GM23338 (cell line): Measurements from ENCODE around the gene NDUFS4. TPM values are rescaled to one million over a fixed set of nuclear protein-coding genes. Genes with fewer than 3 reads are reported as not detected.

Experiments used
- ATAC-seq: fragments of 200-7000 bp; cut with Tn5 transposase; 3 replicates; pipeline ENCODE4 v1.9.1; 2020
- DNase-seq: peaks from one replicate; pipeline ENCODE4 v3.0.0-alpha.2; 2015; ENCODE audit warnings: low spot score
- H2AFZ ChIP-seq: fragments of 200-600 bp; sonication (generic); 2 replicates; pipeline ENCODE4 v1.8.0; 2016; ENCODE audit warnings: antibody characterized with exemption, mild to moderate bottlenecking, moderate library complexity
- H3F3A ChIP-seq: fragments of 200-600 bp; sonication (generic); replicated peaks from 2 replicates; pipeline ENCODE4 v1.8.0; 2017; ENCODE audit warnings: antibody characterized with exemption, mixed run types, low read depth
- H3K27ac ChIP-seq: fragments of 200-600 bp; sonication (generic); 2 replicates; pipeline ENCODE4 v1.6.1; 2016; ENCODE audit warnings: low read depth
- H3K27me3 ChIP-seq: fragments of 200-600 bp; sonication (generic); 2 replicates; pipeline ENCODE4 v1.8.0; 2016; ENCODE audit warnings: mild to moderate bottlenecking, mixed run types, moderate library complexity; ENCODE audit not compliant: insufficient read depth
- H3K36me3 ChIP-seq: fragments of 200-600 bp; sonication (generic); 2 replicates; pipeline ENCODE4 v1.8.0; 2016; ENCODE audit warnings: mild to moderate bottlenecking; ENCODE audit not compliant: insufficient read depth
- H3K4me1 ChIP-seq: fragments of 200-600 bp; sonication (generic); 2 replicates; pipeline ENCODE4 v1.8.0; 2016; ENCODE audit warnings: mild to moderate bottlenecking, moderate library complexity; ENCODE audit not compliant: insufficient read depth
- H3K4me2 ChIP-seq: fragments of 200-600 bp; sonication (generic); 2 replicates; pipeline ENCODE4 v1.7.1; 2017; ENCODE audit warnings: mixed run types
- H3K4me3 ChIP-seq: fragments of 200-600 bp; sonication (generic); 2 replicates; pipeline ENCODE4 v1.6.1; 2016; ENCODE audit warnings: mixed run types
- H3K79me2 ChIP-seq: fragments of 200-600 bp; sonication (generic); replicated peaks from 2 replicates; pipeline ENCODE4 v1.8.0; 2017; ENCODE audit warnings: mild to moderate bottlenecking; ENCODE audit not compliant: insufficient read depth
- H3K9me2 ChIP-seq: fragments of 200-600 bp; sonication (generic); 2 replicates; pipeline ENCODE4 v1.8.0; 2017; ENCODE audit not compliant: insufficient read depth
- H4K20me1 ChIP-seq: fragments of 200-600 bp; sonication (generic); replicated peaks from 2 replicates; pipeline ENCODE4 v1.8.0; 2017; ENCODE audit warnings: mild to moderate bottlenecking; ENCODE audit not compliant: insufficient read depth
- H3K27ac Mint-ChIP-seq: 2 replicates; pipeline ENCODE4 v1.8.0; 2020; ENCODE audit warnings: inconsistent platforms, mild to moderate bottlenecking, moderate library complexity, mixed read lengths
- H3K27me3 Mint-ChIP-seq: 3 replicates; pipeline ENCODE4 v1.8.0; 2022; ENCODE audit warnings: low read depth, mild to moderate bottlenecking, moderate library complexity, mixed read lengths, inconsistent platforms; ENCODE audit not compliant: insufficient read depth, poor library complexity
- H3K36me3 Mint-ChIP-seq: 3 replicates; pipeline ENCODE4 v1.8.0; 2021; ENCODE audit warnings: low read depth, mild to moderate bottlenecking, inconsistent platforms, moderate library complexity, mixed read lengths
- H3K4me1 Mint-ChIP-seq: 3 replicates; pipeline ENCODE4 v1.8.0; 2020; ENCODE audit warnings: mild to moderate bottlenecking, inconsistent platforms, mixed read lengths
- H3K4me3 Mint-ChIP-seq: 3 replicates; pipeline ENCODE4 v1.8.0; 2021; ENCODE audit warnings: moderate library complexity, mild to moderate bottlenecking, inconsistent platforms, mixed read lengths
- H3K9me3 Mint-ChIP-seq: 3 replicates; pipeline ENCODE4 v1.8.0; 2020; ENCODE audit warnings: moderate library complexity, mild to moderate bottlenecking, inconsistent platforms, mixed read lengths
- EZH2 ChIP-seq: fragments of 200-600 bp; sonication (generic); IDR thresholded peaks from one replicate; pipeline ENCODE4 v1.8.0; 2017; ENCODE audit warnings: antibody characterized with exemption, mild to moderate bottlenecking, low read depth; ENCODE audit not compliant: unreplicated experiment
- ZNF331 ChIP-seq: fragments of 250-450 bp; sonication (Bioruptor Pico); IDR thresholded peaks from 2 replicates; pipeline ENCODE4 v1.5.0; 2020; ENCODE audit warnings: low read depth, mild to moderate bottlenecking, moderate library complexity
- polyA plus RNA-seq: library from polyadenylated mRNA; unstranded; fragments of >200 nt; fragmentation: Nextera tagmentation; extraction: Ambion mirVana; gene quantifications from 2 replicates; pipeline ENCODE4 v1.2.1, GENCODE V29; 2016
- total RNA-seq: library from RNA; depleted of rRNA; stranded (reverse); fragments of >200 nt; shearing (Covaris generic); gene quantifications from 2 replicates; pipeline ENCODE4 v1.2.3, GENCODE V29; 2014
- TF ChIP-seq, protein P1 (sequence below): fragments of 250-450 bp; sonication (Bioruptor Pico); IDR thresholded peaks from 2 replicates; pipeline ENCODE4 v1.5.0; 2020; ENCODE audit warnings: mild to moderate bottlenecking, moderate library complexity
- TF ChIP-seq, protein P2 (sequence below): IDR thresholded peaks from one replicate; pipeline ENCODE4 v1.6.1; 2018; ENCODE audit warnings: antibody characterized with exemption; ENCODE audit not compliant: unreplicated experiment
- TF ChIP-seq, protein P3 (sequence below), 2 experiments: fragments of 200-600 bp in 1 of 2; sonication (generic) in 1 of 2; conservative IDR thresholded peaks; 2 replicates each; pipeline versions ENCODE4 v1.5.1 to v1.6.1; 2016 to 2017; ENCODE audit warnings: antibody characterized with exemption in 2 of 2, low read depth in 2 of 2, mild to moderate bottlenecking in 2 of 2, moderate library complexity in 1 of 2

NDUFS4 gene
- total and polyA plus RNA-seq, 2 experiments from 2014 or later = 65.6 to 151 TPM

DNA sequence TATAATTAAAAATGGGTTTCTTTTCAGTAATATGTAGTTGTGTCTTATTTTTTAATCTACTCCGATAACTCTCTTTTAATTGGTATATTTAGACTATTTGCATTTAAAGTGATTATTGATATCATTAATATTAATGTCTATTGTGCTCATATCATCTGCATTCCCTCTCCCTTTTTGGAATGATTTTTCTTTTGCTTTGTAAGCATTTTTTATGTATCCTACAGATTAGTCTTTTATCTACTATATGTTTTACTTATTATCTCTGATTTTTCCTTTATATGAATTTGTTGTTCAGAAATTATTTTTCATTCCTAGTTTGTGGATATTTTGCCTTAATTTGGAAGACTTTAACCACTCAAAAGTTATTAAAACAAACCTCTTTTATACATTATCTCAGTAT is 34.0 kb downstream of the NDUFS4 start (continued):
- TF ChIP-seq, protein P1, sequence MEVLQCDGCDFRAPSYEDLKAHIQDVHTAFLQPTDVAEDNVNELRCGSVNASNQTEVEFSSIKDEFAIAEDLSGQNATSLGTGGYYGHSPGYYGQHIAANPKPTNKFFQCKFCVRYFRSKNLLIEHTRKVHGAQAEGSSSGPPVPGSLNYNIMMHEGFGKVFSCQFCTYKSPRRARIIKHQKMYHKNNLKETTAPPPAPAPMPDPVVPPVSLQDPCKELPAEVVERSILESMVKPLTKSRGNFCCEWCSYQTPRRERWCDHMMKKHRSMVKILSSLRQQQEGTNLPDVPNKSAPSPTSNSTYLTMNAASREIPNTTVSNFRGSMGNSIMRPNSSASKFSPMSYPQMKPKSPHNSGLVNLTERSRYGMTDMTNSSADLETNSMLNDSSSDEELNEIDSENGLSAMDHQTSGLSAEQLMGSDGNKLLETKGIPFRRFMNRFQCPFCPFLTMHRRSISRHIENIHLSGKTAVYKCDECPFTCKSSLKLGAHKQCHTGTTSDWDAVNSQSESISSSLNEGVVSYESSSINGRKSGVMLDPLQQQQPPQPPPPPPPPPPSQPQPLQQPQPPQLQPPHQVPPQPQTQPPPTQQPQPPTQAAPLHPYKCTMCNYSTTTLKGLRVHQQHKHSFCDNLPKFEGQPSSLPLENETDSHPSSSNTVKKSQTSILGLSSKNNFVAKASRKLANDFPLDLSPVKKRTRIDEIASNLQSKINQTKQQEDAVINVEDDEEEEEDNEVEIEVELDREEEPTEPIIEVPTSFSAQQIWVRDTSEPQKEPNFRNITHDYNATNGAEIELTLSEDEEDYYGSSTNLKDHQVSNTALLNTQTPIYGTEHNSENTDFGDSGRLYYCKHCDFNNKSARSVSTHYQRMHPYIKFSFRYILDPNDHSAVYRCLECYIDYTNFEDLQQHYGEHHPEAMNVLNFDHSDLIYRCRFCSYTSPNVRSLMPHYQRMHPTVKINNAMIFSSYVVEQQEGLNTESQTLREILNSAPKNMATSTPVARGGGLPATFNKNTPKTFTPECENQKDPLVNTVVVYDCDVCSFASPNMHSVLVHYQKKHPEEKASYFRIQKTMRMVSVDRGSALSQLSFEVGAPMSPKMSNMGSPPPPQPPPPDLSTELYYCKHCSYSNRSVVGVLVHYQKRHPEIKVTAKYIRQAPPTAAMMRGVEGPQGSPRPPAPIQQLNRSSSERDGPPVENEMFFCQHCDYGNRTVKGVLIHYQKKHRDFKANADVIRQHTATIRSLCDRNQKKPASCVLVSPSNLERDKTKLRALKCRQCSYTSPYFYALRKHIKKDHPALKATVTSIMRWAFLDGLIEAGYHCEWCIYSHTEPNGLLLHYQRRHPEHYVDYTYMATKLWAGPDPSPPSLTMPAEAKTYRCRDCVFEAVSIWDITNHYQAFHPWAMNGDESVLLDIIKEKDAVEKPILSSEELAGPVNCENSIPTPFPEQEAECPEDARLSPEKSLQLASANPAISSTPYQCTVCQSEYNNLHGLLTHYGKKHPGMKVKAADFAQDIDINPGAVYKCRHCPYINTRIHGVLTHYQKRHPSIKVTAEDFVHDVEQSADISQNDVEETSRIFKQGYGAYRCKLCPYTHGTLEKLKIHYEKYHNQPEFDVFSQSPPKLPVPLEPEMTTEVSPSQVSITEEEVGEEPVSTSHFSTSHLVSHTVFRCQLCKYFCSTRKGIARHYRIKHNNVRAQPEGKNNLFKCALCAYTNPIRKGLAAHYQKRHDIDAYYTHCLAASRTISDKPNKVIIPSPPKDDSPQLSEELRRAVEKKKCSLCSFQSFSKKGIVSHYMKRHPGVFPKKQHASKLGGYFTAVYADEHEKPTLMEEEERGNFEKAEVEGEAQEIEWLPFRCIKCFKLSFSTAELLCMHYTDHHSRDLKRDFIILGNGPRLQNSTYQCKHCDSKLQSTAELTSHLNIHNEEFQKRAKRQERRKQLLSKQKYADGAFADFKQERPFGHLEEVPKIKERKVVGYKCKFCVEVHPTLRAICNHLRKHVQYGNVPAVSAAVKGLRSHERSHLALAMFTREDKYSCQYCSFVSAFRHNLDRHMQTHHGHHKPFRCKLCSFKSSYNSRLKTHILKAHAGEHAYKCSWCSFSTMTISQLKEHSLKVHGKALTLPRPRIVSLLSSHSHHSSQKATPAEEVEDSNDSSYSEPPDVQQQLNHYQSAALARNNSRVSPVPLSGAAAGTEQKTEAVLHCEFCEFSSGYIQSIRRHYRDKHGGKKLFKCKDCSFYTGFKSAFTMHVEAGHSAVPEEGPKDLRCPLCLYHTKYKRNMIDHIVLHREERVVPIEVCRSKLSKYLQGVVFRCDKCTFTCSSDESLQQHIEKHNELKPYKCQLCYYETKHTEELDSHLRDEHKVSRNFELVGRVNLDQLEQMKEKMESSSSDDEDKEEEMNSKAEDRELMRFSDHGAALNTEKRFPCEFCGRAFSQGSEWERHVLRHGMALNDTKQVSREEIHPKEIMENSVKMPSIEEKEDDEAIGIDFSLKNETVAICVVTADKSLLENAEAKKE = no peak
- TF ChIP-seq ZNF331 (CRISPR knock-in tag) = no peak
- TF ChIP-seq, protein P2, sequence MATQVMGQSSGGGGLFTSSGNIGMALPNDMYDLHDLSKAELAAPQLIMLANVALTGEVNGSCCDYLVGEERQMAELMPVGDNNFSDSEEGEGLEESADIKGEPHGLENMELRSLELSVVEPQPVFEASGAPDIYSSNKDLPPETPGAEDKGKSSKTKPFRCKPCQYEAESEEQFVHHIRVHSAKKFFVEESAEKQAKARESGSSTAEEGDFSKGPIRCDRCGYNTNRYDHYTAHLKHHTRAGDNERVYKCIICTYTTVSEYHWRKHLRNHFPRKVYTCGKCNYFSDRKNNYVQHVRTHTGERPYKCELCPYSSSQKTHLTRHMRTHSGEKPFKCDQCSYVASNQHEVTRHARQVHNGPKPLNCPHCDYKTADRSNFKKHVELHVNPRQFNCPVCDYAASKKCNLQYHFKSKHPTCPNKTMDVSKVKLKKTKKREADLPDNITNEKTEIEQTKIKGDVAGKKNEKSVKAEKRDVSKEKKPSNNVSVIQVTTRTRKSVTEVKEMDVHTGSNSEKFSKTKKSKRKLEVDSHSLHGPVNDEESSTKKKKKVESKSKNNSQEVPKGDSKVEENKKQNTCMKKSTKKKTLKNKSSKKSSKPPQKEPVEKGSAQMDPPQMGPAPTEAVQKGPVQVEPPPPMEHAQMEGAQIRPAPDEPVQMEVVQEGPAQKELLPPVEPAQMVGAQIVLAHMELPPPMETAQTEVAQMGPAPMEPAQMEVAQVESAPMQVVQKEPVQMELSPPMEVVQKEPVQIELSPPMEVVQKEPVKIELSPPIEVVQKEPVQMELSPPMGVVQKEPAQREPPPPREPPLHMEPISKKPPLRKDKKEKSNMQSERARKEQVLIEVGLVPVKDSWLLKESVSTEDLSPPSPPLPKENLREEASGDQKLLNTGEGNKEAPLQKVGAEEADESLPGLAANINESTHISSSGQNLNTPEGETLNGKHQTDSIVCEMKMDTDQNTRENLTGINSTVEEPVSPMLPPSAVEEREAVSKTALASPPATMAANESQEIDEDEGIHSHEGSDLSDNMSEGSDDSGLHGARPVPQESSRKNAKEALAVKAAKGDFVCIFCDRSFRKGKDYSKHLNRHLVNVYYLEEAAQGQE = no peak
- no peak for TF ChIP-seq EZH2

DNA sequence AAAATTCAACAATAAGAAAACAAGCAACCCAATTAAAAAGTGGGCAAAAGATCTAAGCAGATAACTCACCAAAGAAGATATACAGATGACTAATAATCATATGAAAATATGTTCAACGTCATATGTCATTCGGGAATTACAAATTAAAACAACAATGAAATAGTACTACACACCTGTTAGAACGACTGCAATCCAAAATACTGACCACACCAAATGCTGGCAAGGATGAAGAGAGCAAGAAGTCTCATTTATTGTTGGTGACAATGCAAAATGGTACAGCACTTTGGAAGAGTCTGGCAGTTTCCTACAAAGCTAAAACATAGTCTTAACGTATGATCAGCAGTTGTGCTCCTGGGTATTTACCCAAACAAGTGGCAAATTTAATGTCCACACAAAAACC is 37.5 kb downstream of the NDUFS4 start:
- no peak for ATAC-seq
- Mint-ChIP-seq H3K4me1 (no peaks in the 10 kb centered on the region), H3K27me3 (no peaks in the 10 kb centered on the region), H3K36me3 (peaks cover 7% of the 10 kb centered on the region; the same call in 2 of the 3 replicates), H3K9me3 (peaks cover 6% of the 10 kb centered on the region; the same call in 2 of the 3 replicates), H3K27ac (no peak overlapping the region), H3K4me3 (no peak overlapping the region)
- Histone ChIP-seq H3K27ac (no peak overlapping the region), H3K9me2 (no peaks in the 10 kb centered on the region), H3K27me3 (no peaks in the 10 kb centered on the region), H3K4me1 (no peaks in the 10 kb centered on the region), H3F3A (no peaks in the 10 kb centered on the region), H3K79me2 (peaks cover 65% of the 10 kb centered on the region), H4K20me1 (no peaks in the 10 kb centered on the region), H2AFZ (no peak overlapping the region), H3K4me2 (no peak overlapping the region), H3K4me3 (no peak overlapping the region), H3K36me3 (no peaks in the 10 kb centered on the region)
- DNase-seq = no peak
- TF ChIP-seq, protein P2 = no peak
- TF ChIP-seq, protein P3, sequence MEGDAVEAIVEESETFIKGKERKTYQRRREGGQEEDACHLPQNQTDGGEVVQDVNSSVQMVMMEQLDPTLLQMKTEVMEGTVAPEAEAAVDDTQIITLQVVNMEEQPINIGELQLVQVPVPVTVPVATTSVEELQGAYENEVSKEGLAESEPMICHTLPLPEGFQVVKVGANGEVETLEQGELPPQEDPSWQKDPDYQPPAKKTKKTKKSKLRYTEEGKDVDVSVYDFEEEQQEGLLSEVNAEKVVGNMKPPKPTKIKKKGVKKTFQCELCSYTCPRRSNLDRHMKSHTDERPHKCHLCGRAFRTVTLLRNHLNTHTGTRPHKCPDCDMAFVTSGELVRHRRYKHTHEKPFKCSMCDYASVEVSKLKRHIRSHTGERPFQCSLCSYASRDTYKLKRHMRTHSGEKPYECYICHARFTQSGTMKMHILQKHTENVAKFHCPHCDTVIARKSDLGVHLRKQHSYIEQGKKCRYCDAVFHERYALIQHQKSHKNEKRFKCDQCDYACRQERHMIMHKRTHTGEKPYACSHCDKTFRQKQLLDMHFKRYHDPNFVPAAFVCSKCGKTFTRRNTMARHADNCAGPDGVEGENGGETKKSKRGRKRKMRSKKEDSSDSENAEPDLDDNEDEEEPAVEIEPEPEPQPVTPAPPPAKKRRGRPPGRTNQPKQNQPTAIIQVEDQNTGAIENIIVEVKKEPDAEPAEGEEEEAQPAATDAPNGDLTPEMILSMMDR (conservative IDR thresholded peaks at IDR 0.05; ENCODE audit: low read depth in 2 of 2) = no peak
